Stomach smooth muscle (tissue), 2 donors: ENCODE data around the gene GRIK2.

Experiments used
- H3K27ac ChIP-seq: one replicate; pipeline ENCODE4 v1.7.0; 2013; ENCODE audit warnings: mild to moderate bottlenecking, low read length, inconsistent platforms
- H3K27me3 ChIP-seq, 2 donors: one replicate each; pipeline ENCODE4 v1.7.0; 2013; ENCODE audit warnings: low read length in 2 of 2; ENCODE audit not compliant: insufficient read depth in 2 of 2, control insufficient read depth in 1 of 2
- H3K36me3 ChIP-seq, 2 donors: one replicate each; pipeline ENCODE4 v1.7.0; 2013; ENCODE audit warnings: low read length in 2 of 2; ENCODE audit not compliant: control insufficient read depth in 2 of 2, insufficient read depth in 2 of 2
- H3K4me1 ChIP-seq: one replicate; pipeline ENCODE4 v1.7.0; 2013; ENCODE audit warnings: low read length; ENCODE audit not compliant: control insufficient read depth, insufficient read depth
- H3K4me3 ChIP-seq, 2 donors: one replicate each; pipeline ENCODE4 v1.7.0; 2013; ENCODE audit warnings: low read length in 2 of 2
- H3K9ac ChIP-seq, 2 donors: one replicate each; pipeline ENCODE4 v1.7.0; 2013; ENCODE audit warnings: low read length in 2 of 2, mild to moderate bottlenecking in 1 of 2
- H3K9me3 ChIP-seq, 2 donors: one replicate each; pipeline ENCODE4 v1.7.0; 2013; ENCODE audit warnings: low read length in 2 of 2; ENCODE audit not compliant: control insufficient read depth in 2 of 2
- donor health status: healthy.
- donor health status: Pancreatic carcinoma.

The GRIK2 gene

GRCh38 chr6:101572627-101573026 lies 179.1 kb downstream of the GRIK2 start:
- Histone ChIP-seq H3K27ac (no peak overlapping the region), H3K36me3 (no peaks in the 10 kb centered on the region), H3K27me3 (no peaks in the 10 kb centered on the region), H3K4me1 (no peaks in the 10 kb centered on the region), H3K4me3 (no peak overlapping the region), H3K9ac (no peak overlapping the region), H3K9me3 (no peaks in the 10 kb centered on the region)

- H3K27ac ChIP-seq = no peak overlapping the region
- H3K9ac ChIP-seq = no peak overlapping the region
- no peaks in the 10 kb centered on the region for H3K4me1 ChIP-seq
- H3K9me3 ChIP-seq = no peaks in the 10 kb centered on the region
- H3K36me3 ChIP-seq = no peaks in the 10 kb centered on the region
- no peaks in the 10 kb centered on the region for H3K27me3 ChIP-seq
- H3K4me3 ChIP-seq = no peak overlapping the region
These were observed 183.6 kb downstream of the GRIK2 start for GRCh38 chr6:101577091-101577490.

- Histone ChIP-seq H3K4me3 (no peak overlapping the region), H3K27ac (no peak overlapping the region), H3K4me1 (no peaks in the 10 kb centered on the region), H3K9me3 (no peaks in the 10 kb centered on the region), H3K27me3 (no peaks in the 10 kb centered on the region), H3K9ac (no peak overlapping the region), H3K36me3 (no peaks in the 10 kb centered on the region)
These were observed 184.8 kb downstream of the GRIK2 start for GRCh38 chr6:101578306-101578705.

- Histone ChIP-seq H3K36me3 (no peaks in the 10 kb centered on the region), H3K9me3 (no peaks in the 10 kb centered on the region), H3K4me1 (no peaks in the 10 kb centered on the region), H3K27me3 (no peaks in the 10 kb centered on the region), H3K27ac (no peak overlapping the region), H3K4me3 (no peak overlapping the region), H3K9ac (no peak overlapping the region)
These were observed 189.3 kb downstream of the GRIK2 start for GRCh38 chr6:101582792-101583191.

GRCh38 chr6:101585501-101585900 lies 192.0 kb downstream of the GRIK2 start:
- no peaks in the 10 kb centered on the region for H3K27me3 ChIP-seq
- no peak overlapping the region for H3K27ac ChIP-seq
- no peaks in the 10 kb centered on the region for H3K36me3 ChIP-seq
- no peak overlapping the region for H3K9ac ChIP-seq
- H3K4me3 ChIP-seq = no peak overlapping the region
- no peaks in the 10 kb centered on the region for H3K4me1 ChIP-seq
- no peaks in the 10 kb centered on the region for H3K9me3 ChIP-seq

GRCh38 chr6:101588343-101588742 lies 194.8 kb downstream of the GRIK2 start:
- no peak overlapping the region for H3K4me3 ChIP-seq
- H3K9me3 ChIP-seq = no peaks in the 10 kb centered on the region
- H3K36me3 ChIP-seq = no peaks in the 10 kb centered on the region
- no peak overlapping the region for H3K9ac ChIP-seq
- no peak overlapping the region for H3K27ac ChIP-seq
- no peaks in the 10 kb centered on the region for H3K27me3 ChIP-seq
- H3K4me1 ChIP-seq = no peaks in the 10 kb centered on the region

GRCh38 chr6:101595276-101595675 lies 201.8 kb downstream of the GRIK2 start:
- no peak overlapping the region for H3K4me3 ChIP-seq
- no peaks in the 10 kb centered on the region for H3K27me3 ChIP-seq
- H3K27ac ChIP-seq = no peak overlapping the region
- H3K36me3 ChIP-seq = no peaks in the 10 kb centered on the region
- H3K4me1 ChIP-seq = no peaks in the 10 kb centered on the region
- H3K9me3 ChIP-seq = no peaks in the 10 kb centered on the region
- no peak overlapping the region for H3K9ac ChIP-seq

GRCh38 chr6:101597693-101598092 lies 204.2 kb downstream of the GRIK2 start:
- no peaks in the 10 kb centered on the region for H3K9me3 ChIP-seq
- no peak overlapping the region for H3K4me3 ChIP-seq
- no peak overlapping the region for H3K27ac ChIP-seq
- H3K27me3 ChIP-seq = no peaks in the 10 kb centered on the region
- no peaks in the 10 kb centered on the region for H3K4me1 ChIP-seq
- H3K9ac ChIP-seq = no peak overlapping the region
- no peaks in the 10 kb centered on the region for H3K36me3 ChIP-seq

GRCh38 chr6:101605426-101605825 lies 211.9 kb downstream of the GRIK2 start:
- H3K27ac ChIP-seq = no peak overlapping the region
- H3K9me3 ChIP-seq = no peaks in the 10 kb centered on the region
- H3K36me3 ChIP-seq = no peaks in the 10 kb centered on the region
- no peak overlapping the region for H3K4me3 ChIP-seq
- no peaks in the 10 kb centered on the region for H3K27me3 ChIP-seq
- no peak overlapping the region for H3K9ac ChIP-seq
- H3K4me1 ChIP-seq = no peaks in the 10 kb centered on the region

- Histone ChIP-seq H3K4me3 (no peak overlapping the region), H3K4me1 (no peaks in the 10 kb centered on the region)
These were observed 212.4 kb downstream of the GRIK2 start for GRCh38 chr6:101605874-101606273.

GRCh38 chr6:101607111-101607690 lies 213.7 kb downstream of the GRIK2 start:
- Histone ChIP-seq H3K4me3 (no peak overlapping the region), H3K9ac (no peak overlapping the region), H3K4me1 (no peaks in the 10 kb centered on the region), H3K36me3 (no peaks in the 10 kb centered on the region), H3K9me3 (no peaks in the 10 kb centered on the region), H3K27me3 (no peaks in the 10 kb centered on the region), H3K27ac (no peak overlapping the region)

More at GRCh38 chr6:101605874-101606273, 212.4 kb downstream of the GRIK2 start:
- H3K36me3 ChIP-seq = no peaks in the 10 kb centered on the region
- no peaks in the 10 kb centered on the region for H3K9me3 ChIP-seq
- H3K27ac ChIP-seq = no peak overlapping the region
- H3K27me3 ChIP-seq = no peaks in the 10 kb centered on the region
- no peak overlapping the region for H3K9ac ChIP-seq
